Skeletal muscle satellite cell (primary cell): ENCODE measurements around the gene NPM1.

ENCODE experiments used
- H3K27me3 ChIP-seq: 2 replicates; pipeline ENCODE4 v1.7.0; 2013; ENCODE audit warnings: low read length; ENCODE audit not compliant: control insufficient read depth, insufficient read depth
- H3K36me3 ChIP-seq: 2 replicates; pipeline ENCODE4 v1.7.0; 2013; ENCODE audit warnings: mild to moderate bottlenecking, control low read depth, low read length; ENCODE audit not compliant: insufficient read depth
- H3K4me1 ChIP-seq: 2 replicates; pipeline ENCODE4 v1.7.0; 2013; ENCODE audit warnings: low read length; ENCODE audit not compliant: control insufficient read depth, insufficient read depth
- H3K4me2 ChIP-seq: 2 replicates; pipeline ENCODE4 v1.7.0; 2013; ENCODE audit warnings: mild to moderate bottlenecking, low read length
- H3K4me3 ChIP-seq: 2 replicates; pipeline ENCODE4 v1.7.0; 2013; ENCODE audit warnings: low read length
- H3K9ac ChIP-seq: 2 replicates; pipeline ENCODE4 v1.7.0; 2013; ENCODE audit warnings: mild to moderate bottlenecking, low read depth, low read length, moderate library complexity
- H3K9me3 ChIP-seq: replicated peaks from 2 replicates; pipeline ENCODE4 v1.7.0; 2013; ENCODE audit warnings: mild to moderate bottlenecking, control low read depth, low read length

Gene NPM1

GRCh38 chr5:171449426-171449825 lies 61.8 kb downstream of the NPM1 start:
- Histone ChIP-seq H3K27me3 (no peaks in the 10 kb centered on the region), H3K4me2 (no peak overlapping the region), H3K36me3 (no peaks in the 10 kb centered on the region), H3K4me1 (peaks cover 22% of the 10 kb centered on the region), H3K9me3 (no peaks in the 10 kb centered on the region), H3K9ac (no peak overlapping the region), H3K4me3 (no peak overlapping the region)

- peaks cover 19% of the 10 kb centered on the region for H3K4me1 ChIP-seq
- peaks cover 3% of the 10 kb centered on the region for H3K27me3 ChIP-seq
- no peaks in the 10 kb centered on the region for H3K36me3 ChIP-seq
- peak overlapping the region; percentile 60 for H3K4me3 ChIP-seq
- no peaks in the 10 kb centered on the region for H3K9me3 ChIP-seq
- peak overlapping the region; percentile 77 for H3K4me2 ChIP-seq
- H3K9ac ChIP-seq, result peak overlapping the region; percentile 78
Observed at GRCh38 chr5:171450423-171451331, 63.0 kb downstream of the NPM1 start.

GRCh38 chr5:171451421-171451820 lies 63.8 kb downstream of the NPM1 start:
- peaks cover 7% of the 10 kb centered on the region for H3K27me3 ChIP-seq
- peaks cover 12% of the 10 kb centered on the region for H3K4me1 ChIP-seq
- H3K4me3 ChIP-seq, result peak overlapping the region; percentile 54
- peak overlapping the region; percentile 78 for H3K9ac ChIP-seq
- H3K9me3 ChIP-seq, result no peaks in the 10 kb centered on the region
- H3K4me2 ChIP-seq, result peak overlapping the region; percentile 73
- no peaks in the 10 kb centered on the region for H3K36me3 ChIP-seq

GRCh38 chr5:171453056-171453725 lies 65.5 kb downstream of the NPM1 start:
- Histone ChIP-seq H3K9ac (no peak overlapping the region), H3K4me1 (peaks cover 10% of the 10 kb centered on the region), H3K9me3 (no peaks in the 10 kb centered on the region), H3K4me2 (no peak overlapping the region), H3K27me3 (peaks cover 9% of the 10 kb centered on the region), H3K36me3 (no peaks in the 10 kb centered on the region), H3K4me3 (no peak overlapping the region)

- Histone ChIP-seq H3K4me3 (no peak overlapping the region), H3K27me3 (peaks cover 13% of the 10 kb centered on the region), H3K9me3 (no peaks in the 10 kb centered on the region), H3K4me2 (no peak overlapping the region), H3K9ac (no peak overlapping the region), H3K4me1 (peaks cover 10% of the 10 kb centered on the region), H3K36me3 (no peaks in the 10 kb centered on the region)
Observed at GRCh38 chr5:171453988-171454387, 66.3 kb downstream of the NPM1 start.

- Histone ChIP-seq H3K36me3 (no peaks in the 10 kb centered on the region), H3K4me1 (peaks cover 10% of the 10 kb centered on the region), H3K9ac (no peak overlapping the region), H3K9me3 (no peaks in the 10 kb centered on the region), H3K4me3 (no peak overlapping the region), H3K27me3 (peaks cover 13% of the 10 kb centered on the region), H3K4me2 (no peak overlapping the region)
Observed at GRCh38 chr5:171454549-171454948, 66.9 kb downstream of the NPM1 start.

- no peak overlapping the region for H3K4me3 ChIP-seq
- no peaks in the 10 kb centered on the region for H3K9me3 ChIP-seq
- H3K27me3 ChIP-seq, result peaks cover 13% of the 10 kb centered on the region
- H3K36me3 ChIP-seq, result no peaks in the 10 kb centered on the region
- H3K4me1 ChIP-seq, result peaks cover 4% of the 10 kb centered on the region
- no peak overlapping the region for H3K4me2 ChIP-seq
- H3K9ac ChIP-seq, result no peak overlapping the region
Observed at GRCh38 chr5:171455522-171455921, 67.9 kb downstream of the NPM1 start.

GRCh38 chr5:171457208-171457981 lies 69.7 kb downstream of the NPM1 start:
- H3K4me3 ChIP-seq, result no peak overlapping the region
- H3K4me1 ChIP-seq, result no peaks in the 10 kb centered on the region
- peaks cover 15% of the 10 kb centered on the region for H3K27me3 ChIP-seq
- no peak overlapping the region for H3K9ac ChIP-seq
- H3K4me2 ChIP-seq, result no peak overlapping the region
- H3K9me3 ChIP-seq, result no peaks in the 10 kb centered on the region
- no peaks in the 10 kb centered on the region for H3K36me3 ChIP-seq

GRCh38 chr5:171459839-171460238 lies 72.2 kb downstream of the NPM1 start:
- H3K4me3 ChIP-seq, result no peak overlapping the region
- no peaks in the 10 kb centered on the region for H3K36me3 ChIP-seq
- no peak overlapping the region for H3K9ac ChIP-seq
- H3K4me2 ChIP-seq, result no peak overlapping the region
- H3K27me3 ChIP-seq, result peaks cover 35% of the 10 kb centered on the region
- no peaks in the 10 kb centered on the region for H3K4me1 ChIP-seq
- H3K9me3 ChIP-seq, result no peaks in the 10 kb centered on the region
